ENCODE data around the gene ANKRD30A. TPM values are rescaled to one million over a fixed set of nuclear protein-coding genes. Genes with fewer than 3 reads are reported as not detected.
"Not testable (repeated sequence)": the region's sequence is repeated elsewhere in the genome, so short reads cannot be mapped to it uniquely, and the experiment has no call there.

Gene ANKRD30A
- total and polyA plus RNA-seq, 9 donors = not detected

- Histone ChIP-seq H3K4me1 (ENCODE audit: insufficient read depth) (no peaks in the 10 kb centered on the region), H3K36me3 (no peaks in the 10 kb centered on the region), H3K4me3 (no peak overlapping the region), H3K27me3 (no peaks in the 10 kb centered on the region), H3K9me3 (no peaks in the 10 kb centered on the region), H3K27ac (no peak overlapping the region)
- TF ChIP-seq POLR2A (IDR thresholded peaks at IDR 0.05) (no peak), EP300 (IDR thresholded peaks at IDR 0.05) (no peak), CTCF (IDR thresholded peaks at IDR 0.05) (no peak)
- 89 to 93% (median 93%) methylated on average over 21 of the region's 21 CpGs for WGBS, 3 donors
- intact Hi-C loops (cut with DNase I) = no loop called here
- no peak for DNase-seq
Observed at GRCh38 chr10:37124532-37124931, 866 bp upstream of the ANKRD30A start.

- WGBS, 3 donors = 91 to 93% (median 93%) methylated on average over 12 of the region's 12 CpGs
- no peak for DNase-seq
- no peaks in the 10 kb centered on the region for H3K4me1 ChIP-seq (ENCODE audit: insufficient read depth)
- no peaks in the 10 kb centered on the region for H3K27me3 ChIP-seq
- H3K9me3 ChIP-seq = no peaks in the 10 kb centered on the region
- H3K4me3 ChIP-seq = no peak overlapping the region
- no peak overlapping the region for H3K27ac ChIP-seq
- H3K36me3 ChIP-seq = no peaks in the 10 kb centered on the region
- intact Hi-C loops (cut with DNase I) = no loop called here
- no peak for TF ChIP-seq CTCF (IDR thresholded peaks at IDR 0.05)
- no peak for TF ChIP-seq POLR2A (IDR thresholded peaks at IDR 0.05)
- TF ChIP-seq EP300 (IDR thresholded peaks at IDR 0.05) = no peak
Observed at GRCh38 chr10:37125921-37126320, 523 bp downstream of the ANKRD30A start.

GRCh38 chr10:37146443-37146842, 21.0 kb downstream of the ANKRD30A start:
- DNase-seq = no peak
- Histone ChIP-seq H3K4me1 (ENCODE audit: insufficient read depth) (no peaks in the 10 kb centered on the region), H3K27ac (no peak overlapping the region), H3K27me3 (no peaks in the 10 kb centered on the region), H3K36me3 (no peaks in the 10 kb centered on the region), H3K9me3 (no peaks in the 10 kb centered on the region), H3K4me3 (no peak overlapping the region)
- 13 to 30% (median 14%) methylated on average over 5 of the region's 5 CpGs for WGBS, 3 donors
- intact Hi-C loops (cut with DNase I) = no loop called here
- TF ChIP-seq CTCF (IDR thresholded peaks at IDR 0.05) (no peak), POLR2A (IDR thresholded peaks at IDR 0.05) (no peak), EP300 (IDR thresholded peaks at IDR 0.05) (no peak)

- DNase-seq, H3K4me3 ChIP-seq, H3K27me3 ChIP-seq: not testable (repeated sequence)
Observed at GRCh38 chr10:37162430-37162829, 37.0 kb downstream of the ANKRD30A start.

GRCh38 chr10:37171945-37172344, 46.5 kb downstream of the ANKRD30A start:
- DNase-seq; H3K27me3 ChIP-seq; H3K27ac ChIP-seq; H3K4me1 ChIP-seq (ENCODE audit: insufficient read depth); H3K4me3 ChIP-seq; intact Hi-C loops (cut with DNase I); H3K9me3 ChIP-seq; H3K36me3 ChIP-seq: not testable (repeated sequence)
- 71 to 87% (median 79%) methylated on average over 9 to 13 of the region's 13 CpGs for WGBS, 3 donors

More at GRCh38 chr10:37162430-37162829, 37.0 kb downstream of the ANKRD30A start:
- WGBS, 3 donors = 65 to 75% (median 67%) methylated on average over 4 of the region's 4 CpGs
- H3K4me1 ChIP-seq (ENCODE audit: insufficient read depth); H3K27ac ChIP-seq; intact Hi-C loops (cut with DNase I); H3K9me3 ChIP-seq; H3K36me3 ChIP-seq: not testable (repeated sequence)

DNA sequence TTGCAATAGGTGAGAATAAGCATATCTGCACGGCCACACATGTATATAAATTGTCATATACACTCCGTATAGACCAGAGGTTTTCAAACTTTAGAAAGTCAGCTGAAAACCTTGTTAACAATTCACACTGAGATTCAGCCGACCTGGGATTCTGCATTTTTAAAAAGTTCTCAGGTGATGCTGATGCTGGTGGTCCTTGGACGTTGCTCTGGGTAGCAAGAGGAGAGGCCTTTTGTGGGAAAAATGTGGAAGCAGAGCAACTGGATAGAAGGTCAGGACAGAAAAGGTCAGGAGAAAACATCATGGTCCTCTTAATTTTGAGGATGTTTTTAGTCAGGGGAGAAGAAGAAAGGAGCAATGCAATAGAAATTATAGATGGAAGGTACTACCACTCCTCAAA, 52.9 kb downstream of the ANKRD30A start:
- H3K9me3 ChIP-seq; intact Hi-C loops (cut with DNase I); H3K27me3 ChIP-seq; H3K36me3 ChIP-seq; DNase-seq; H3K4me1 ChIP-seq (ENCODE audit: insufficient read depth); H3K27ac ChIP-seq; H3K4me3 ChIP-seq: not testable (repeated sequence)
- WGBS, 3 donors = 51 to 63% (median 58%) methylated on average over 4 of the region's 4 CpGs

DNA sequence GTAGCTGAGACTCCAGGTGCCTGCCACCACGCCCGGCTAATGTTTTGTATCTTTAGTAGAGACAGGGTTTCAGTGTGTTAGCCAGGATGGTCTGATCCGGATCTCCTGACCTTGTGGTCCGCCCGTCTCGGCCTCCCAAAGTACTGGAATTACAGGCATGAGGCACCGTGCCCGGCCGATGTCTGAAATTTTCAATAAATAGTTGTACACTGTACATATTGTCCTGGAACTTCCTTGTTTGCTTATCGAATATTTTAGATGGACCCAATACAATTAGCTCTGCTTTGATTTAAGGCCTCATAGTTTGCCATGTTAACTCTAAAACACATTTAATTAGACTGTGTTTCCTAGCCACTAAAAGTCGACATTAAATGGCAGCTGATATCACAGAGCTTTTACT, 57.3 kb downstream of the ANKRD30A start:
- H3K27me3 ChIP-seq; H3K27ac ChIP-seq; H3K4me3 ChIP-seq; intact Hi-C loops (cut with DNase I); H3K9me3 ChIP-seq; H3K4me1 ChIP-seq (ENCODE audit: insufficient read depth); DNase-seq; H3K36me3 ChIP-seq: not testable (repeated sequence)
- 62 to 89% (median 84%) methylated on average over 1 to 6 of the region's 11 CpGs for WGBS, 3 donors

All from ovary (tissue), 9 donors.